ENCODE measurements around the gene PLXND1.

- TF ChIP-seq CTCF (IDR thresholded peaks at IDR 0.05), result no peak
- no peak for TF ChIP-seq EP300 (IDR thresholded peaks at IDR 0.05)
- no peak for TF ChIP-seq POLR2A (IDR thresholded peaks at IDR 0.05; ENCODE audit: low read depth)
Observed at GRCh38 chr3:129581623-129582022, 24.9 kb downstream of the PLXND1 start.
